HG03045 (cell line): ENCODE results near the gene STARD10.
"Not testable (repeated sequence)": the region's sequence is repeated elsewhere in the genome, so short reads cannot be mapped to it uniquely, and the experiment has no call there.

ENCODE experiments used
- ATAC-seq: cut with Tn5 transposase; IDR thresholded peaks from one replicate; pipeline ENCODE4 v1.9.1; 2021; ENCODE audit warnings: mild to moderate bottlenecking, moderate library complexity; ENCODE audit not compliant: unreplicated experiment

STARD10 gene

DNA sequence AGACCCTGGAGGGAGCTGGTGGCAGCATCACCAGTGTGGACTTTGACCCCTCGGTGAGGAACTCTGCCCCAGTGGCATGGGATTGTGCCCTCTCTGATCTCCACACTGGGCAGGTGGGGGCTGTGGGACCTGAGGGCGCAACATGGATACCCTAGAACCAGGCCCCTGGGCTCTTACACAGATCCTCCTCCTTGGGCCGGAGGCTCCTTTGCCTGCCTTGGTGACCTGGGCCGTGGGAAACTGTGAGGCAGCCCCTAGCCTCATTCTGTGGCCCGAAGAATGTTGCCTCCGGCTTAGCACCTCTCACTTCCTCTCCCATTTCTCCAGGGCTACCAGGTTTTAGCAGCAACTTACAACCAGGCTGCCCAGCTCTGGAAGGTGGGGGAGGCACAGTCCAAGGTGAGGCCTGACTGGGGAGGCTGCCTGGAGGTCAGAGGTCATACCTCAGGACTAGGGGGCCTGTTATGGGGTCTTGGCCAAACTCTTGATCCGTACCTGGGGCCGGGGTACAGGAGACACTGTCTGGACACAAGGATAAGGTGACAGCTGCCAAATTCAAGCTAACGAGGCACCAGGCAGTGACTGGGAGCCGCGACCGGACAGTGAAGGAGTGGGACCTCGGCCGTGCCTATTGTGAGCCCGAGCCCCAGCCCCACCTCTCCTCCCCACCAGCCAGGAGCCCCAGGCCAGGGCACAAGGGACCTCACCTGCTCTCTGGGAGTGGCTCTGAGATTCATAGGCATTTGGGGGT lies 32.5 kb upstream of the STARD10 start:
- ATAC-seq, result no peak

DNA sequence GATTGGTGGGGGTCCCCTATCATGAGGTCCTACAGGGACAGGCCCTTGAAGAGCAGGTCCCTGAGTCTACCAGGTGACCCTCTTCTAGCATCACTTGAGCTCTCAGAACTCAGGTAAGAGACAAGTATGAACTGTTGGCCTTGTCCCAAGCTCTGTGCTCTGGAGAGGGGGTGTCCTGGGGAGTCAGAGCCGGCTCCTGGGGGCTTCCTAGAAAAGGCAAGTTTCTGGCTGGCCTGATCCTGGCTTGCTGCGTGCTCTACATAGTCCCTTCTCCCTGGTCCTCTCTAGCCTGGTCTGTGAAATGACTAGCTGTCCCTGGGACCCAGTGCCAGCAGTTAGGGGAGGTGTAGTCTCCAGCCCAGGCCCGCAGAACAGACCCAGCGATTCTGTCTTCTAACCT lies 31.8 kb upstream of the STARD10 start:
- no peak for ATAC-seq

DNA sequence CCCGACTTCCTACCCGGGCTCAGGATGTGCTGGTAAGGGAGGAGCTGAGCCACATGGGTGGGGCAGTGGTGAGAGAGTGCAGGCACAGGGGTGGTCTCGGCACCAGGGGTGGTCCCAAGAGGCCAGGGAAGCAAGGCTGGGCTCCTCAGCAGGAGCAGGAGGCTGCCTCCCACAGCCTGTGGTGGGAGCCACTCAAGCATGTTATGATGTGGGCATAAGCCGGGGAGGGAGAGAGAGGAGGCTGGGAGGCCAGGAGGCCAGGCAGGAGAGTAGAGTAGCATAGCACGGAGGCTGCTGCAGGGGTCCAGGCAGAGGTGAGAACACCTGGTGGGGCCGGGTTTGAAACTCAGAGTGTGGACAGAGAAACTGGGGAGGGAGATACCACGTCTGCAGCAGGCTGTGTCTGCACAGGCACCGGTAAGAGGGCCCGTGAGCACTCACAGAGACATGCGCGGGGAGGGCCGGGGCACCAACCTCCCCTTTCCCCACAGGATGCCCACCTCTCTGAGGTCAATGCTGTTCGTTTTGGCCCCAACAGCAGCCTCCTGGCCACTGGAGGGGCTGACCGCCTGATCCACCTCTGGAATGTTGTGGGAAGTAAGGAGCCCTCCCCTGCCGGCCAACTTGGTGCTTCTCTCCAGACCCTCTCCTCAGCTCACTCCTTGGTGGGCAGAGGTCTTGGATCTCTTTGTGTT lies 31.1 kb upstream of the STARD10 start:
- ATAC-seq, result no peak

DNA sequence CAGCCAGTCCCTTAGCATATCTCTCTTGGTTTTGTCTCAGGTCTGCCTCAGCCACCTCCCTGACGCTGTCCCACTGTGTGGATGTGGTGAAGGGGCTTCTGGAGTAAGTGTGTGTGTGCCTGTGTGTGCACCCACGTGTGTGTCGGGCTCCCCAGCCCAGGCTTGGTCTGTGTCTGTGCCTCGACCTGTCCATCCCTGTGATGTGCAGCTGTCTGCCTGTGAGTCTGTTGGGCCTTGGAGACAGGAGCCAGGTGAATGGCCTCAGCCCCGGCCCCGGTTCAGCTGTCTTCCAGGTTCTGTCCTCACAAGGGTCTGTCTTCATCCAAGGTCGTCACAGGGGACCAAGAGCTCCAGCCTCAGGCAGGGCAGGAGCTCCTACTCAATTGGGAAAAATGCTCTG lies 30.2 kb upstream of the STARD10 start:
- ATAC-seq, result no peak

- no peak for ATAC-seq
Observed at GRCh38 chr11:72823105-72823804, 29.4 kb upstream of the STARD10 start.

DNA sequence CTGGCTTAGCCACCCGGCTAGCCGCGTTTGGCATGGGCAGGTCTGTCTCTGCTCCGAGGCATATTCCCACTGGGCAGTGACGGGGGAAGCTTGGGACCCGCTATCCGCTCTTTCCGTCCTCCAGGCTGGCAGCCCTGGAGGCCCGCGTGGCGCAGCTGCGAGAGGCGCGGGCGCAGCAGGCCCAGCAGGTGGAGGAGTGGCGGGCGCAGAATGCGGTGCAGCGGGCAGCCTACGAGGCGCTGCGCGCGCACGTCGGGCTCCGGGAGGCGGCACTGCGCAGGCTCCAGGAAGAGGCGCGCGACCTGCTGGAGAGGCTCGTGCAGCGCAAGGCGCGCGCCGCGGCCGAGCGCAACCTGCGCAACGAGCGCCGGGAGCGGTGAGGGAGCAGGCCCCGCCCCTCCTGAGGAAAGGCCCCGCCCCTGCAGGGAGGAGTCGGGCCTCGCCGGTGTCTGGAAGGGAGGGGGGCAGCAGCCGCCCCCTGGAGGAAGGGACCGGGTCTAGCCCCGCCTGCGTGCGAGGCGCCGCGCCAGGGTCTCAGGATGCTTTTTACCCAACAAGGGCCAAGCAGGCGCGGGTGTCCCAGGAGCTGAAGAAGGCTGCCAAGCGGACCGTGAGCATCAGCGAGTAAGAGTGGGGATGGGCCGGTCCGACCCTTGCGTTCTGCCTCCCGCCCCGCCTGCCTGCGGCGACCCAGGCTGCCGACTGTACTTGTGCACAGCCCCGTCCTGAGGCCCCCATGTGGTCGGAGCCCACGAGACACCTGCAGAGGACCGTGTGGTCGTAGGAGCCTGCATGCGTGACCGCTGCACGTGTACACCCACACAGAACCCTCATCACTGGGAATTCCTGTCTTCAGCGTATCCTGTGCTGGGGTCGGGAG lies 28.3 kb upstream of the STARD10 start:
- ATAC-seq, result no peak

- ATAC-seq, result no peak
Observed at GRCh38 chr11:72821221-72821919, 27.5 kb upstream of the STARD10 start.

DNA sequence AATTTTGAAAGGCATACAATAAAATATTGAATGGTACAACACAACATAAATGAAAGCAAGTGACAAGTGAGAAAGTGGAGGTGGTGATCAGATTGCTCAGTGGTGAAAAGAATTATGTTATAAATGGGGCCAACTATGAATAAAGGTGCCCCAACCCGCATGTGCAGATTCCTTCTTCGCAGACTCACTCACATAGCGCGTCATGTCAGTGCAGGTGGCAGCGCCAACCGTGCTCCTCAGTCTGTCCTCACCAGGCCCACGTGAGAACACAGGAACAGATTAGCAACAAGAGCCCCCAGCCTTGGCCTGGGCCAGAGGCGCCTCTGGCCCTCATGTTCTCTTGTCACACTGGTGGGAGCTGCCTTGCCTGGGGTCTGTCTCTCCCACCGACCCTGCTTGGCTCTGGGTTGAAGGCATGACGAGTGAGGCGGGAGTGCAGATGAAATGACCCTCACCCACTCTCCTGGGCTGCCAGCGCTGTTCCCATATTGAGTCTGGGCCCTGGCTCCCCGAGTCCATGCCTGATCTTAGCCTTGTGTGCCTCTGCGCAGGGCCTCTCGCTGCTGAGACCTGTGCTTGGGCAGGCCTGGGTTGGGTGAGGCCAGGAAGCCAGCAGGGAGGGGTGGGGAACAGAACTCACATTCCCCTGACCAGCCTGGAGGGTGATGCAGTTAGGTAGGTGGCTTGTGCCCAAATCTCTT lies 26.7 kb upstream of the STARD10 start:
- ATAC-seq, result no peak

DNA sequence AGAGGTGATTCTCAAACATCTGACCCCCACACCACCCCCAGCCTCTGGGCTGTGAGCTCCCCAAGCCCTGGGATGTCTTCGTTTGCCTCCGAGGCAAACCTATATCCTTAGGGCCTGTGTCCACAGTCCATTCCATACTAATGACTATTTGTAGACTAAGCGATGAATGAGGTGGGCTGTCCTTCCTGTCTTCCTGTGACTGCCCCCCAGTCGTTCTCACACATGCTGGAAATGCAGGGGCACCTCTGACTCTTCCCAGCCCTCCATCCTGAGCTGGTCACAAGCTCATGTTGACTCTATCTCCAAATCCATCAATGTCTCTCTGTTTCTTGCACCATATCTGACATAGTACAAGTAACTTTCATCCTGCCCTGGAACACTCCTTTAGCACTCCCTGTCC lies 25.1 kb upstream of the STARD10 start:
- no peak for ATAC-seq

DNA sequence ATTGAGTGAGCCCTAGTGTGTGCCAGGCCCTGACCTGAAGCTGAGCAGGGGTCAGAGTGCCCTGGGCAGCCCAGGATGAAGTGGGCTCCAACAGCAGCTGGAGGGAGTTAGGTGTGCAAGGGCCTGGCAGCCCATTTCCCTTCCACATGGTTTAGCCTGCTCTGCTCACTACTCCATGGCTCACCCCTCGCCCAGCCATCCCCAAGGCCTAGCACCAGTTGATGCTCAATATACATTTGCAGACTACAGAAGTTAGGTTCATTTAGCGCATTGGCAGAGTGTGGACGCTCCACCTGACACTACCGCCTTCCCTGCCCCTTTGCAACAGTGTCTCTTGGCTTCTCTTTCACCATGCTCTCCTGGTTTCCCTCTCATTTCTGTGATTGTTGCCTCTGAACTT lies 24.1 kb upstream of the STARD10 start:
- ATAC-seq, result no peak

DNA sequence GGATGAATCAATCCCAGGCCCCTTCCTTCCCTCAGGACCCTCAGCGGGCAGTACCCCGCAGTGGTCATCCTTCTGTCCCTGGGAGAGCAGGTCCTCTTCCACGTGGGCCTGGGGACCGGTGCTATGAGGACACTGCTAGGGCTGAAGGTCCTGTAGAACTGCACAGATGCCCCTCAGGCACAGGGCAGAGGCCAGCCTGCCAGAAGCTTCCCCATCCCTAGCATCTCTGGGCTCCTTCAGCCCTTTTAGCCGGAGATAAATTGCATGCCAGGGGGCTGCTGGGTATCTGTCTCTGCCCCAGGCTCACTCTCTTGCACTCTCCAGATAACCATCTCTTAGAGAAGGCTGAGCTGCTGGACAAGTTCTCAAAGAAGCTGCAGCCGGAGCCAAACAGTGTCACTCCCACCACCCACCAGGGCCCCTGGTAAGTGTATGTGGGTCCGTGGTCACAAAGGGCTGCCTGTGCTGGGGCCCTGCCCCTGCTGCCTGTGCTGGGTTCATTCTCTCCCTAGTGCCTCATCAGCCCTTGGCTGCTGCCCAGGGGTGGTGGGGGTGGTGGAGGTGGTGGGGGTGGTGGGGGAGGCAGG lies 22.6 kb upstream of the STARD10 start:
- ATAC-seq, result no peak

DNA sequence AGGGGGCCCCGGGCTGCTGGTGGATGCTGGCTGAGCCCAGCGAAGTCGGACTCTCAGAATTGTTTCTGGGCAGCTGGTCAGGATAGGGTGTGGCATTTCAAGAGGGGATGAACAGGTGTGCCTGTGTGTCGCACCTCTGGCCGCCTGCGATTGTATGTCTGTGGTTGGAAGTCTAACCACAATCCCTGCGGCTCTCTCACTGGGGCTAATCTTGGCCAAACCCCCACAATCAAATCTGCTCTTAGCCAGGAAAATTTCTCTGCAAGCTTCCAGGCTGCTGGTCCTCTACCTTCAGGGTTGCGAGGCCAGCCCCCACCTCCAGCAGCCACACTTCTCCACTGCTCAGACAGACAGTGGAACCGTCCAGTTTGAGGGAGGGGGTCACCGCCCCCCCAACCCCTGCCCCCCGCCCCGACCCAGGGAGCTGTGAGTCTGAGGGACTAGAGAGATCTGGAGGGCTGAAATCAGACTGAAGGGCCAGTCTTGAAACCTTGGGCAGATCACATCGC lies 21.3 kb upstream of the STARD10 start:
- ATAC-seq, result peak; percentile 1

- ATAC-seq, result peak; percentile 73
Observed at GRCh38 chr11:72814286-72815109, 20.7 kb upstream of the STARD10 start, which contains the start of gene ATG16L2. TSS of gene ATG16L2 (plus strand) at chr11:72814411. CDS start at chr11:72814446, 35 bp downstream.

- ATAC-seq, result peak; percentile 56
Observed at GRCh38 chr11:72813740-72814285, 20.0 kb upstream of the STARD10 start.

DNA sequence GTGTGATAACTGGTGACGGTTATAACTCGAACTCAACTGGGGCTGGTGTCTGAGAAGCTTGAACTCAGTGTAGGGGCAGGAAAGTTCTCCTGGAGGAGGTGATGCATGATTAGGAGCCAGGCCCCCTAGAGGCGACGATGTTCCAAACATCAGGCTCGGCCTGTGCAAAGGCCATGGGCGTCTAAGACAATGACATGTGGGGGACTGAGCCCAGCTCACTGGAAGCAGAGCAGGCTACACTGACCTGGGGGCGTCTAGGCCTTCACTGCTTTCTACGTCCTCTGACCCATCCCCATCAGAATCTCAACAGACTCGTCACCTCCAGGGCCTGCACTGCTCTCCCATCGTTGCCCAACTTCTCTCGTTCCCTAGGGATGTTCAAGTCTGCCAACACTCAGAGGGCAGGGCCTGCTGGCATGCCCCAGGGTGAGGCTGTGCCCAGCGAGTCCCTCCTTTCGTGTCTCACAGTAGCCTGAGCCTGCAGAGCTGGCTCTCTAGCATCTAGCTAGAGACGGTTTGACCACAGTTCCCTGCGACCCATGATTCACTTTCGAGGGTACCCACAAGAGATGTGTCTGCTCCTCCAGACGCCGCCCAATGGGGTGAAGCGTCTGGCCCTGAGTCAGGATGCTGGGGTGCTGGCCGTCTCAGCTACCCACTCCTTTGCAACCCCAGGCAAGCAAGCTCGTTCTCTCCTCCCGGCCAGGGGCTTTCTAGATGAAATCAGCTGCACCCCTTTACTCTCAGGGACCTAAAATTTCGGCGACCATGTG lies 19.3 kb upstream of the STARD10 start:
- peak; percentile 27 for ATAC-seq

DNA sequence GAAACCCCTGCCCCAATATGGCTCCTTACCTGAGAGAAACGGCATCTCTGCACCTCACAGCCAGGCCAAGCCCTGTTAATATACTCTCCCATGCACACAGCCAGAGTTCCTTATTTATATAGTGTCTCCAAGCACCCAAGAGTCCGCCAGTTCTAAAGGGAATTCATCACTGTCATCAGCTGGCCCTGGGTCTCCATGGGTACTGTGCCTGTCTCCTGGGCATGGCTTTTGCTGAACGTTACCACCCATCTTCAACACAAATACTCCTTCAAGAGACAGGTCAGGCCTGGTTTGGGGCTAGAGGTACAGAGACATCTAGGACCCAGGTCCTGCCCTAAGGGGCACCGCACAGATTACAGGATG lies 18.7 kb upstream of the STARD10 start:
- no peak for ATAC-seq

- ATAC-seq, result not testable (repeated sequence)
Observed at GRCh38 chr11:72811686-72812085, 17.8 kb upstream of the STARD10 start.
